Measurements from ENCODE around the gene STXBP4.

Gene STXBP4

DNA sequence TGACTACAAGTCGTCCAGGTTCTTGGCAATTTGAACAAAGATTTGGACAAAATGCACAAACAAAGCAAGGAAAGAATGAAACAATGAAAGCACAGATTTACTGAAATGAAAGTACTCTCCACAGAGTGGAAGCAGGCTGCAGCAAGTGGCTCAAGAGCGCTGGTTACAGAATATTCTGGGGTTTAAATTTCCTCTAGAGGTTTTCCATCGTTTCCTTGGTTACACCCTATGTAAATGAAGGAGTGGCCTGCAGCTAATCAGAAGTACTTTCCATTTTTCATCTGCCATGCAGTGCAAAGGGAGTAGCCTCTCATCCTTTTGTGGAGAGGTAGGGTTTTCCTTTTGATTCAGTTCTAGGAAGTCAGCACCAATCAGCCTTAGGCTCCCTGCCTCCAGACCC, 11.8 kb downstream of the STXBP4 start:
- no peak overlapping the region for H3K27ac Mint-ChIP-seq
- H3K9me3 Mint-ChIP-seq = peaks cover 1% of the 10 kb centered on the region
- no peaks in the 10 kb centered on the region for H3K27me3 Mint-ChIP-seq
- no peak for ATAC-seq (ENCODE audit: low read depth)
- no peak for DNase-seq (ENCODE audit: low spot score in 2 of 2)
- H3K4me1 Mint-ChIP-seq = no peaks in the 10 kb centered on the region
- H3K4me3 Mint-ChIP-seq = no peak overlapping the region
- H3K36me3 Mint-ChIP-seq = no peaks in the 10 kb centered on the region

DNA sequence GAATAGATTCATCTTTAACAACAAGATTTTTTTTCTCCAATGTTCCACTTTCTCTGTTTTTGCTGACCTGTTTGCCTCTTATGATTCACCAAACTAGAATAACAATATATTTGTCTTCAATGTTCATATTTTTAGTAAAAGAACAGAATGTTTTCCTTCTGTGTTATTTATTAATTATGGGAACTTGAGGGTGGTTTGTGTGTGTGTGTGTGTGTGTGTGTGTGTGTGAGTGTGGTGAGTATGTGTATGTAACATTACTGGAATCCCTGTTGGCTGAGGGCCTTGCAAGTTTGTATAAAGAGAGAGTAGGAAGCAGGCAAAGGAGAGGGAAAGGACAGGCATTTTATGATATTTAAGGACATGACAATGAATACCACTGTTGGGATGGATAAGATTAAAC, 13.8 kb downstream of the STXBP4 start:
- H3K27ac Mint-ChIP-seq = no peak overlapping the region
- no peaks in the 10 kb centered on the region for H3K36me3 Mint-ChIP-seq
- H3K4me1 Mint-ChIP-seq = no peaks in the 10 kb centered on the region
- DNase-seq (ENCODE audit: low spot score in 2 of 2) = no peak
- no peaks in the 10 kb centered on the region for H3K27me3 Mint-ChIP-seq
- H3K4me3 Mint-ChIP-seq = no peak overlapping the region
- H3K9me3 Mint-ChIP-seq = peaks cover 1% of the 10 kb centered on the region
- ATAC-seq (ENCODE audit: low read depth) = no peak

DNA sequence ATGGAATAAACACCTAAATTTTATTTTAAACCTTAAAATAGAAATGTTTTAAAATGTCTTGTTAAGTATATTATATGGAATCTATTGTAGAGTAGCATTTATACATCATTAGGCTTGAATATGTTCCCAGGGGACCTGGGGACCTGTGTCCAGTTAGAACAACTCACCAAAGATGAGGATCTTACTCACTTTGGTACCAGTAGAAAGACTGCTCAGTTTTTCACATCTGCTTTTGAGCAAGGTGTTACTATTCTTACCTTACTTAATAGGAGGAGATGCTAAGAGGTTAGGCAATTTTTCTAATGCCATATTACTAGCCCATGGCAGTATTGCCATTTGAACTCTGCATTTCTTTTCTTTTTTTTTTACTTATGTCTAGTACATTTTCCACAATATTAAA, 14.7 kb downstream of the STXBP4 start:
- H3K4me3 Mint-ChIP-seq = no peak overlapping the region
- no peaks in the 10 kb centered on the region for H3K4me1 Mint-ChIP-seq
- H3K27ac Mint-ChIP-seq = no peak overlapping the region
- no peaks in the 10 kb centered on the region for H3K36me3 Mint-ChIP-seq
- no peaks in the 10 kb centered on the region for H3K27me3 Mint-ChIP-seq
- ATAC-seq (ENCODE audit: low read depth) (no peak), DNase-seq (ENCODE audit: low spot score in 2 of 2) (no peak)
- peaks cover 1% of the 10 kb centered on the region for H3K9me3 Mint-ChIP-seq

DNA sequence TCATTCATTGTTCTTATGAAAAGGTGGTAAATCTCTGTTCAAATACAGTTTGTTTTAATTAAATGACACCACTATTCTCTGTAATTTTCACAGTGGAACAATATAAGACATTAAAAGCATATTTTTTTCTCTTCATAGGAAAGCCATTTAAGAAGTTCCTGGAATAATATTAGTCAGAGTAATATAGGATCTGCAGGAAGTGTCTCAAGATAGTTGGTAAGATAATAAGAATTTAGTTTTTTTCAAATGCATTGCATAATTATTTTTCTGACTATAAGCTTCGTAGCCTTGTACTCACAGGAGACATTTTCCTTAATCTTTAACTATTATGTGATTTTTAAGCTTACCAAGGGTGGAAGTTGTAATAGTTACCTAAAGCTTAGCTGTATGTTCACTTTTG, 16.9 kb downstream of the STXBP4 start:
- H3K4me1 Mint-ChIP-seq = no peaks in the 10 kb centered on the region
- H3K27ac Mint-ChIP-seq = no peak overlapping the region
- ATAC-seq (ENCODE audit: low read depth) (no peak), DNase-seq (ENCODE audit: low spot score in 2 of 2) (no peak)
- no peaks in the 10 kb centered on the region for H3K36me3 Mint-ChIP-seq
- no peak overlapping the region for H3K4me3 Mint-ChIP-seq
- H3K9me3 Mint-ChIP-seq = no peaks in the 10 kb centered on the region
- no peaks in the 10 kb centered on the region for H3K27me3 Mint-ChIP-seq

DNA sequence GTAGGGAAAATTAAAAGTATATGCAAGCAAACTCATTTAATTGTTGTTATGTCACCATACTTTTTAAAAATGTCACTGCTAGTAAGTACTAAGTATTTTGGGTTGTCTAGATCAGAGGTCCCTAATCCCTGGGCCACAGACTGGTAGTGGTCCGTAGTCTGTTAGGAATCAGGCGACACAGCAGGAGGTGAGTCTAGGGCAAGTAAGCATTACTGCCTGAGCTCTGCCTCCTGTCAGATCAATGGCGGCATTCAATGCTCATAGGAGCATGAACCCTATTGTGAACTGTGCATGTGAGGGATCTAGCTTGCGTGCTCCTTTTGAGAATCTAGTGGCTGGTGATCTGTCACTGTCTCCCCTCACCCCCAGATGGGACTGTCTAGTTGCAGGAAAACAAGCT, 21.6 kb downstream of the STXBP4 start:
- no peaks in the 10 kb centered on the region for H3K36me3 Mint-ChIP-seq
- no peaks in the 10 kb centered on the region for H3K27me3 Mint-ChIP-seq
- no peak overlapping the region for H3K4me3 Mint-ChIP-seq
- DNase-seq (ENCODE audit: low spot score in 2 of 2) (no peak), ATAC-seq (ENCODE audit: low read depth) (no peak)
- no peaks in the 10 kb centered on the region for H3K9me3 Mint-ChIP-seq
- H3K27ac Mint-ChIP-seq = no peak overlapping the region
- H3K4me1 Mint-ChIP-seq = no peaks in the 10 kb centered on the region

DNA sequence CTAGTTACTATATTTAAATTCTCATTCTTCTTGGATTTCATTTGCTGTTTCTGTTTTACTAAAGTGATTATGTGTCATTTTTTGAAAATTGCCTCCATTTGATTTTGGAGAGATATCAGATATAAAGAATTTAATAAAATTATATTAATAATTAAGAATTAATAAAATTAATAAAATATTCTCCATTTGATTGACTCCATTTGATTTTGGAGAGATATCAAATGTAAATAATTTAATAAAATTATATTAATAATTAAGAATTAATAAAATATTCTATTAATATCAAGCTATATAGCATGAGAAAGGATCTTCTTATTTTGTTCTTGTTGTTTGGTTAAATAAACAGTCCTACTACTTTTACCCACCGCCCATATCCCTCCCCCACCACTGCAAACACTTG, 23.0 kb downstream of the STXBP4 start:
- Mint-ChIP-seq H3K4me1 (no peaks in the 10 kb centered on the region), H3K4me3 (no peak overlapping the region), H3K36me3 (no peaks in the 10 kb centered on the region), H3K27me3 (no peaks in the 10 kb centered on the region), H3K9me3 (no peaks in the 10 kb centered on the region), H3K27ac (no peak overlapping the region)
- DNase-seq (ENCODE audit: low spot score in 2 of 2) (no peak), ATAC-seq (ENCODE audit: low read depth) (no peak)

DNA sequence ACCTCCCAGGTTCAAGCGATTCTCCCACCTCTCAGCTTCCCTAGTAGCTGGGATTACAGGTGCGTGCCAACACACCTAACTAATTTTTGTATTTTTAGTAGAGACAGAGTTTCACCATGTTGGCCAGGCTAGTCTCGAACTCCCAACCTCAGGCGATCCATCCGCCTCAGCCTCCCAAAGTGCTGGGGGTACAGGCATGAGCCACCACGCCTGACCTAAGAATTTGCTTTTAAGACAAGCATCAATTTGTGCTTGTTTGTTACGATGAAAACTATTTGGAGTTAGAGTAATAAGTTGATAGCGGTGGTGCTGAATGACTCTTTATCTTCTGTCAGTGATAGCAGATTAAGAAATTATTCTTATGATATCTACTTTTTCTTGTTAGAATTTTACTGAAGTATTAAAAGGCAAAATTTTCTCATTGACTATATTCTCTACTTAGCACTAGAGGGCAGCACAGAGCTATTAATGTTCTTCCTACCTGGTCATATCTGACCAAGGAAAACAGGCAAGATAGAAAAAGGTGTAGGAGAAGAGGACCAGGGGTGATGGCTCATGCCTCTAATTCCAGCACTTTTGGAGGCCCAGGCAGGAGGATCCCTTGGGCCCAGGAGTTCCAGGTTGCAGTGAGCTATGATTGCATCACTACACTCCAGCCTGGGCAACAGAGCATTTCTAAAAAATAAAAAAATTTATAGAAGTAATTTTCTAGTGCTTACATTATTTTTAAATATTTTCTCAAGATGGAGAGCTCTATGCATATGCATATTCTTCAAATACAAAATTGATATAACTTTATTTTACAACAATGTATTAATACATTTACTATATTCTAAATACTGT, 24.5 kb downstream of the STXBP4 start:
- no peaks in the 10 kb centered on the region for H3K27me3 Mint-ChIP-seq
- H3K4me1 Mint-ChIP-seq = no peaks in the 10 kb centered on the region
- no peak overlapping the region for H3K4me3 Mint-ChIP-seq
- no peak overlapping the region for H3K27ac Mint-ChIP-seq
- DNase-seq (ENCODE audit: low spot score in 2 of 2) (peak; percentile 18 to 45), ATAC-seq (ENCODE audit: low read depth) (peak; percentile 59)
- H3K9me3 Mint-ChIP-seq = no peaks in the 10 kb centered on the region
- no peaks in the 10 kb centered on the region for H3K36me3 Mint-ChIP-seq

DNA sequence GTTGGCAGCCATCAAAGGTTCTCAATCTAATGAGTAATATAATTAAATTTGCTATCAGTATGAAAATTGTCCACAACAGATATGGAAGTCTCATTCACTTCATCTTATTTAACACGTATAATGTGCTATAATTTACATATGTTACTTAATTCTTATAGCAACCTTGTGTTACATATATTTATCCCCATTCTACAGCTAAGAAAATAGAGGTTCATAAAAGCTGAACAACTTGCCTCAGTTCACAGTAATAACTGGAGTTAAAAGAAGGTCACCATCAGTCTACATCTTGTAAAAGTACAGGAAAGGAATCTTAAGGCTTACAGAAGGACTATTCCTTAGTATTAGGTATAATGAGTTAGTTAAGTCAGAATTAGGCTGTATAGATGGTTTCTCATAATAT, 27.9 kb downstream of the STXBP4 start:
- DNase-seq (ENCODE audit: low spot score in 2 of 2) (no peak), ATAC-seq (ENCODE audit: low read depth) (no peak)
- H3K4me3 Mint-ChIP-seq = no peak overlapping the region
- H3K9me3 Mint-ChIP-seq = no peaks in the 10 kb centered on the region
- H3K27me3 Mint-ChIP-seq = no peaks in the 10 kb centered on the region
- no peaks in the 10 kb centered on the region for H3K4me1 Mint-ChIP-seq
- H3K36me3 Mint-ChIP-seq = no peaks in the 10 kb centered on the region
- no peak overlapping the region for H3K27ac Mint-ChIP-seq

DNA sequence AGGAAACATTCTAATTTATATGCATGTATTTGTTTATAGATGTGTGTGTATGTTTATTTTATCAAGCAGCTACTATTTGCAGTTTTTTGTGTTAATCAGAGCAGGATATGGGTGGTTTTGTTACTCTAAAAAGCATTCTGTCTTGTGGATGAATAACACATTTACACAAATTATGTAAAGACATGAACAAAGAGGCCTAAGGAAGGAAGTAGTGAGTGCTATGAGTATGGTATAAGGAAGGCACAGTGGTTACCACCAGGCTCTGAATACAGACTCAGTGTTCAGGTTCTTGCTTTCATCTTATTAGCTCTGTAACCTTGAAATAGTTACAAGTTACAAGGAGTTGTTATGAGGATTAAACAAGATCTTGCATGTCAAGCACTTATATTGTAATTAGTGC, 33.9 kb downstream of the STXBP4 start:
- H3K4me1 Mint-ChIP-seq = no peaks in the 10 kb centered on the region
- peaks cover 2% of the 10 kb centered on the region for H3K9me3 Mint-ChIP-seq
- DNase-seq (ENCODE audit: low spot score in 2 of 2) = no peak
- no peak for ATAC-seq (ENCODE audit: low read depth)
- H3K27me3 Mint-ChIP-seq = no peaks in the 10 kb centered on the region
- H3K36me3 Mint-ChIP-seq = peaks cover 5% of the 10 kb centered on the region
- no peak overlapping the region for H3K27ac Mint-ChIP-seq
- no peak overlapping the region for H3K4me3 Mint-ChIP-seq

DNA sequence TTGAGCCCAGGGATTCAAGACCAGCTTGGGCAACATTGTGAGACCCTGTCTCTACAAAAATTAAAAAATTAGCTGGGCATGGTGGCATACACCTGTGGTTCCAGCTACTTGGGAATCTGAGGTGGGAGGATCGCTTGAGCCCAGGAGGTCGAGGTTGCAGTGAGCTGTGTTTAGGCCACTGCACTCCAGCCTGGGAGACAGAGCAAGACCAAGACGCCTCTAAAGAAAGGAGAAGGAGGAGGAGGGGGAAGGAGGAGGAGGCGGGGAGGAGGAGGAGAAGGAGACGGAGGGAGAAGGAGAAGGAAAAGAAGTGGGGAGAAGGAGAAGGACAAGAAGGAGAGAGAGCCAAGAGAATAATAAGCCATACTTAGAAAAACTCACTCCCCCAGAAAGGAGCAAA, 35.9 kb downstream of the STXBP4 start:
- Mint-ChIP-seq H3K4me3 (no peak overlapping the region), H3K4me1 (no peaks in the 10 kb centered on the region), H3K36me3 (peaks cover 12% of the 10 kb centered on the region), H3K9me3 (peaks cover 2% of the 10 kb centered on the region), H3K27ac (no peak overlapping the region), H3K27me3 (no peaks in the 10 kb centered on the region)
- DNase-seq (ENCODE audit: low spot score in 2 of 2) (no peak), ATAC-seq (ENCODE audit: low read depth) (no peak)

DNA sequence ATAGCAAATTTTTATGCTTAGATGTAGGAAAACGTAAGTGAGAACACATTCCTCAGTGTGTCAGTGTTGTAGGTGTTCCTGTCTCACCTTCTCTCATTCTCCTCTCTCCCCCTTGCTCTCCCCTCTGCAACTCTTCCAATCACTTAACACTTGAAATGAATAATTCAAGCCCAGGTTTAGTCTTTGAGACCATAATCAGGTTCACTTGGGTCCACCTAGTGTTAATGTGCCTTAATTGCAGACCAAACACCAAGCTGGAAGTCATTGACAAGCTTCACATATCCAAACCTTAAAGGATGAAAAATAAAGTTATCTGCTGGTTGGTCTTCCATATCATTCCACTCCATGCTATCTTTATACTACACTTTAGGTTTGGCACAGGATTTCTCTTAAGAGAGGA, 37.0 kb downstream of the STXBP4 start:
- Mint-ChIP-seq H3K4me1 (no peaks in the 10 kb centered on the region), H3K36me3 (peaks cover 12% of the 10 kb centered on the region), H3K4me3 (no peak overlapping the region), H3K27ac (no peak overlapping the region), H3K27me3 (no peaks in the 10 kb centered on the region), H3K9me3 (peaks cover 2% of the 10 kb centered on the region)
- DNase-seq (ENCODE audit: low spot score in 2 of 2) = no peak
- ATAC-seq (ENCODE audit: low read depth) = no peak

DNA sequence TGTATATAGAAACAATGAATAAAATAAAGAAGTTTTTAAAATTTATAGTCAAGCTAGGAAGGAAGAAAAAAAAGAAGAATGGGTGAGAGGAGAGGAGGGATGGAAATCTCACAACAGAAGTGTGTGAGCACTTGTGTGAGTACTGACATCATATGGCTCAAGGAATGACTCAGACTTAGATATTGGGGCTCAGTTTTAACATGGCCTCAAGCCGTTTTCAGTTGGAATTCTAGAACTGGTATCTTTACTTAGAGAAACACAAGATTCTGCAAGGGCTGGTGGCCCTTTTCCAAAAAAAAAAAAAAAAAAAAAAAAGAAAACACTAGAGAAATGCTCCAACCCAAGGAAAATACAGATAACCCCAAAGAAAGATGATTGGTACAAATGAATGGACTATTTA, 55.1 kb downstream of the STXBP4 start:
- Mint-ChIP-seq H3K4me1 (no peaks in the 10 kb centered on the region), H3K4me3 (no peak overlapping the region), H3K9me3 (no peaks in the 10 kb centered on the region), H3K27ac (no peak overlapping the region), H3K27me3 (no peaks in the 10 kb centered on the region), H3K36me3 (peaks cover 6% of the 10 kb centered on the region)
- ATAC-seq (ENCODE audit: low read depth) = no peak
- no peak for DNase-seq (ENCODE audit: low spot score in 2 of 2)

DNA sequence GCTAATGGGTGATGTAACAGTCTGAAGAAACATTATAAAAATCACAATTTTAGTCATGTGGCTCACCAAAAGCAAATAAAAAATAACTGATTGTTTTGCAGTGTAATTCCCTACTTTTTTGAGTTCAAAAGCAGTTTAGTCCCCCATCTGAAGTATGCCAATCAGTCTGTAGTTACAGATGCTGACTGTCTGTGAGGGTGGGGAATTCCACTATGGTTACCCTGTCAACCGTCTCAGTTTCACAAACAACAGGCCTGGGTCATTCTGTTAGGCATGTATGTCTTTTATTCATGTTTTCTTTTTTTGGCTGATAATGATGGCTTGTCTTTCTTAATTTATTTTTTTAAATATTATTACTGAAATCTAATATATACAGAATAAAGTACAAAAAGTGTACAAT, 69.3 kb downstream of the STXBP4 start:
- peaks cover 3% of the 10 kb centered on the region for H3K36me3 Mint-ChIP-seq

DNA sequence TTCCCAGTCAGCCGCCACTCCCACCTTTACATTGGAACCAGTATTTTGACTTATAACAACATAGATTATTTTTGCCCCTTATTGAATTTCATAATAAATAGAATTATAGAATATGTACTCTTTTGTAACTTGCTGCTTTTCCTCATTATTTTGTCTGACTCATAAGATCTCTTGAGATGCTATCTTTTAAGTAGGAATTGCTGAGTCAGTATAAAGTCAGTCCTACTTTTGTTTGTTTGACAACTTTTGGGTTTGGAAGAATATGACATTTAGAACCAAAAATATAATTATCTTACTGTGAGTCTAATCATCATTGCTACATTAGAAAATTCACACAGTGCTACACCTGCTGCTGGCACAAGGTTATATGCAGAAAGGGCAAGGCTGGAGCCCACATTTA, 69.7 kb downstream of the STXBP4 start:
- no peak for DNase-seq (ENCODE audit: low spot score in 2 of 2)
- H3K27me3 Mint-ChIP-seq = no peaks in the 10 kb centered on the region
- no peaks in the 10 kb centered on the region for H3K9me3 Mint-ChIP-seq
- H3K27ac Mint-ChIP-seq = no peak overlapping the region
- no peak for ATAC-seq (ENCODE audit: low read depth)
- peaks cover 2% of the 10 kb centered on the region for H3K36me3 Mint-ChIP-seq
- H3K4me3 Mint-ChIP-seq = no peak overlapping the region
- no peaks in the 10 kb centered on the region for H3K4me1 Mint-ChIP-seq

More for the DNA sequence above, 69.3 kb downstream of the STXBP4 start:
- H3K4me1 Mint-ChIP-seq = no peaks in the 10 kb centered on the region
- no peak overlapping the region for H3K4me3 Mint-ChIP-seq
- DNase-seq (ENCODE audit: low spot score in 2 of 2) = no peak
- no peaks in the 10 kb centered on the region for H3K27me3 Mint-ChIP-seq
- no peaks in the 10 kb centered on the region for H3K9me3 Mint-ChIP-seq
- ATAC-seq (ENCODE audit: low read depth) = peak; percentile 38
- no peak overlapping the region for H3K27ac Mint-ChIP-seq

DNA sequence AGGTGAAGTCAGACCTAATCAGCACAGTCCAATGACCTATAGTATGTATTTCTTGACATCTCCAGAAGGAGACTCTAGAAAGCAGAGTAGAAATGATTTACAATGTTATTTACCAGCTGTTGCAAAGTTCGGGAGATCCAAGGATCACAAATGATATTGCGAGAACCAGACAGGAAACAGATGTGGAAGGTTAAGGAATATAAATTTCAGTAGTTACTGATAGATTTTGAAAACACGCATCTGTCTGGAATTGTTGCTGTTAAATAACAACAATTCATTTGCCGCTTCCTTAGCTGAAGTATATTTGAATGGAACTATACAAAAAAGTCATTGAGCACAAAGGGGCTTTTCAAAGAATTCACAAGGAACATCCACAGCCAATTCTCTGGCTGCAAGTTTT, 72.0 kb downstream of the STXBP4 start:
- ATAC-seq (ENCODE audit: low read depth) = no peak
- H3K4me1 Mint-ChIP-seq = no peaks in the 10 kb centered on the region
- no peaks in the 10 kb centered on the region for H3K27me3 Mint-ChIP-seq
- H3K4me3 Mint-ChIP-seq = no peak overlapping the region
- H3K36me3 Mint-ChIP-seq = peaks cover 7% of the 10 kb centered on the region
- no peaks in the 10 kb centered on the region for H3K9me3 Mint-ChIP-seq
- H3K27ac Mint-ChIP-seq = no peak overlapping the region
- DNase-seq (ENCODE audit: low spot score in 2 of 2) = no peak

All from memory B cell (primary cell).